Activated CD4-positive, alpha-beta memory T cell treated with anti-CD3 and anti-CD28 coated beads, Interleukin-2, amount 10 ng/mL, durations not matched to agents 7 days and 5 days (primary cell): ENCODE measurements around the gene CD37. TPM values are rescaled to one million over a fixed set of nuclear protein-coding genes. Genes with fewer than 3 reads are reported as not detected.

Experiments used
- CTCF ChIA-PET: fragments of 350-600 bp; sonication (Branson Sonifier 250); formaldehyde crosslinking; loops from one replicate; lab custom pipeline; 2021; ENCODE audit warnings: antibody characterized with exemption, inconsistent platforms; lab: Charles Lee
- POLR2A ChIA-PET: fragments of 350-600 bp; sonication (Branson Sonifier 250); formaldehyde crosslinking; loops from one replicate; lab custom pipeline; 2021; ENCODE audit warnings: antibody characterized with exemption; lab: Charles Lee
- DNase-seq: peaks from one replicate; pipeline ENCODE4 v3.0.0-alpha.2; 2020
- H3K27ac Mint-ChIP-seq: one replicate; pipeline ENCODE4 v1.8.0; 2021; ENCODE audit warnings: mild to moderate bottlenecking, mixed read lengths
- H3K27me3 Mint-ChIP-seq: one replicate; pipeline ENCODE4 v1.8.0; 2021; ENCODE audit warnings: mixed read lengths
- H3K36me3 Mint-ChIP-seq: one replicate; pipeline ENCODE4 v1.8.0; 2021; ENCODE audit warnings: low read depth, mixed read lengths
- H3K4me1 Mint-ChIP-seq: one replicate; pipeline ENCODE4 v1.8.0; 2021; ENCODE audit warnings: mixed read lengths
- H3K4me3 Mint-ChIP-seq: one replicate; pipeline ENCODE4 v1.8.0; 2021; ENCODE audit warnings: mild to moderate bottlenecking, mixed read lengths
- H3K9me3 Mint-ChIP-seq: one replicate; pipeline ENCODE4 v1.8.0; 2021; ENCODE audit warnings: mixed read lengths
- total RNA-seq, 2 experiments: library from RNA; stranded (reverse); gene quantifications; one replicate each; pipeline ENCODE4 v1.2.3, GENCODE V29; 2021

CD37 gene
- total RNA-seq, 2 experiments from 2014 or later, result 278 to 299 TPM

DNA sequence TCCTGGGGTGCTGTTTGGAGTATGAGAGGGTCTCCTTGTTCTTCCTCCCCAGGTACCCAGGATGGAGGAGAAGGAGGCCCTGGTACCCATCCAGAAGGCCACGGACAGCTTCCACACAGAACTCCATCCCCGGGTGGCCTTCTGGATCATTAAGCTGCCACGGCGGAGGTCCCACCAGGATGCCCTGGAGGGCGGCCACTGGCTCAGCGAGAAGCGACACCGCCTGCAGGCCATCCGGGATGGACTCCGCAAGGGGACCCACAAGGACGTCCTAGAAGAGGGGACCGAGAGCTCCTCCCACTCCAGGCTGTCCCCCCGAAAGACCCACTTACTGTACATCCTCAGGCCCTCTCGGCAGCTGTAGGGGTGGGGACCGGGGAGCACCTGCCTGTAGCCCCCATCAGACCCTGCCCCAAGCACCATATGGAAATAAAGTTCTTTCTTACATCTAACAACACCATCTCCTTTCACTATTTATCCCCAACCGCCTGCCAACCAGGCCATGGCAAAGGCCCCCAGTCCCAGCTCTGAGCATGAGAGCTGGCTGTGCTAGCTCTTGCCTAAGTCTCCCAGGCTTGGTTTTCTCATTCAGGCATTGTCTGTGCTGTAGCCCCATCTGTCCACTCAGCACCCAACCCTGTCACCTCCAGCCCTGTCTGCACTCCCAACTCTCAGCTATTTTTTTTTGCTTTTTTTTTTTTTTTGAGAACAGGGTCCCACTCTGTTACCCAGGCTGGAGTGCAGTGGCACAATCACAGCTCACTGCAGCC is 39.6 kb downstream of the CD37 start:
- no peak for DNase-seq
- ChIA-PET POLR2A (interaction anchor here (0.7 to 0.9 kb wide), 2 partner anchors 13 to 61 kb away, joined by 3 to 4 read pairs; partner anchors contain the start of gene KASH5), CTCF (no interaction called here)
- Mint-ChIP-seq H3K4me1 (no peaks in the 10 kb centered on the region), H3K9me3 (peaks cover 5% of the 10 kb centered on the region), H3K36me3 (no peaks in the 10 kb centered on the region), H3K27ac (no peak overlapping the region), H3K4me3 (no peak overlapping the region), H3K27me3 (peaks cover 6% of the 10 kb centered on the region)

DNA sequence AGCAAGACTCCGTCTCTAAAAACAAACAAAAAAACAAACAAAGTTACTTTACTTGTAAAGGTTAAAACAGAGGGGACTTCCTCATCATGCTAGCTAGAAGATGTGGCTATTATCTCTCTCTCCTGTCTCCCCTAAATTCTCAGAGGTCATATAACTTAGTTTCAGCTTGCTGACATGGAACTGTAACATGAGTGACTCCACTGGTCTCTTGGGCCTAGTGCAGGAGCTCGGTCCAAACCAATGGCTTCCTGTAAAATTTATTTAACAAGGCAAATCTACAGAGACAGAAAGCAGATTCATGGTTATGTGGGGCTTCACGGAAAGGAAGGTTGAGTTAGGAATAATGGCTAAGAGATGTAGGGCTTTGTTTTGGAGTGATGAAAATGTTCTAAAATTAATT is 43.3 kb downstream of the CD37 start:
- CTCF ChIA-PET, result interaction anchor here (1.0 to 1.9 kb wide), 2 partner anchors 13 to 23 kb away, joined by 3 to 6 read pairs; no protein-coding TSS in a partner anchor
- POLR2A ChIA-PET, result no interaction called here
- no peak overlapping the region for H3K4me3 Mint-ChIP-seq
- no peak for DNase-seq
- no peaks in the 10 kb centered on the region for H3K36me3 Mint-ChIP-seq
- peaks cover 7% of the 10 kb centered on the region for H3K9me3 Mint-ChIP-seq
- H3K27me3 Mint-ChIP-seq, result peaks cover 6% of the 10 kb centered on the region
- H3K27ac Mint-ChIP-seq, result no peak overlapping the region
- H3K4me1 Mint-ChIP-seq, result no peaks in the 10 kb centered on the region

DNA sequence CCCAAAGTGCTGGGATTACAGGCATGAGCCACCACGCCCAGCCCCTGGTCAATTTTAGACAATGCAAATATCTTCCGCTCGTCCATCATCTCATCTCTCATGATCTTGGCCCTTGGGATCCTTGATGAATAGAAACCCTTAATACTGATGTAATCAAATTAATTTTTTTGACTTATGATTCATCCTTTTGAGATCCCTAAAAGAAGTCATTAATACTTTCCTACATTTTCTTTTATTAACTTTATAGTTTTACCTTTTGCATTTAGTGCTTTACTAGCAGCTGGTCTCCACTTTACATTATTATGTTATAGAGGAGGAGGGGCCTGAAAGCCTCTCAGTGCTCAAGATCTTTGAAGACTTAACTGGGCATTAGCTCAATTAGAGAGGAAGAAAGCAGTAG is 45.2 kb downstream of the CD37 start:
- ChIA-PET POLR2A (no interaction called here), CTCF (interaction anchor here (1.1 to 1.5 kb wide), 3 partner anchors 11 to 283 kb away, joined by 3 to 4 read pairs (median 4); no protein-coding TSS in a partner anchor)
- Mint-ChIP-seq H3K4me3 (no peak overlapping the region), H3K4me1 (no peaks in the 10 kb centered on the region), H3K36me3 (no peaks in the 10 kb centered on the region), H3K27me3 (peaks cover 10% of the 10 kb centered on the region), H3K9me3 (peaks cover 10% of the 10 kb centered on the region), H3K27ac (no peak overlapping the region)
- no peak for DNase-seq

- Mint-ChIP-seq H3K27me3 (peaks cover 12% of the 10 kb centered on the region), H3K4me3 (no peak overlapping the region), H3K9me3 (peaks cover 10% of the 10 kb centered on the region), H3K36me3 (no peaks in the 10 kb centered on the region), H3K27ac (no peak overlapping the region), H3K4me1 (peaks cover 3% of the 10 kb centered on the region)
- DNase-seq, result no peak
- POLR2A ChIA-PET, result no interaction called here
- CTCF ChIA-PET, result interaction anchor here (0.6 kb wide), 1 partner anchor 55 kb away, joined by 3 read pairs; no protein-coding TSS in a partner anchor
These were observed 47.4 kb downstream of the CD37 start for GRCh38 chr19:49382639-49383038.

GRCh38 chr19:49383599-49383998 is 48.4 kb downstream of the CD37 start:
- Mint-ChIP-seq H3K36me3 (no peaks in the 10 kb centered on the region), H3K27me3 (peaks cover 10% of the 10 kb centered on the region), H3K4me1 (peaks cover 10% of the 10 kb centered on the region), H3K4me3 (no peak overlapping the region), H3K27ac (no peak overlapping the region), H3K9me3 (peaks cover 10% of the 10 kb centered on the region)
- ChIA-PET POLR2A (no interaction called here), CTCF (no interaction called here)
- DNase-seq, result no peak

GRCh38 chr19:49387936-49388372 is 52.7 kb downstream of the CD37 start, which contains the start of gene KASH5:
Gene KASH5, plus strand, starts transcription at chr19:49388249. Its CDS starts 2,635 bp downstream, at chr19:49390884.
- POLR2A ChIA-PET, result interaction anchor here (1.2 to 1.4 kb wide), 2 partner anchors 13 to 64 kb away, joined by 4 read pairs; partner anchors contain the start of gene PIH1D1
- CTCF ChIA-PET, result interaction anchor here (0.6 to 1.4 kb wide), 2 partner anchors 54 to 192 kb away, joined by 3 to 4 read pairs; no protein-coding TSS in a partner anchor
- no peaks in the 10 kb centered on the region for H3K36me3 Mint-ChIP-seq
- H3K4me1 Mint-ChIP-seq, result peaks cover 33% of the 10 kb centered on the region
- H3K27me3 Mint-ChIP-seq, result peaks cover 14% of the 10 kb centered on the region
- peak within 1 kb of the TSS; percentile 65 for H3K27ac Mint-ChIP-seq
- peaks cover 3% of the 10 kb centered on the region for H3K9me3 Mint-ChIP-seq
- peak within 1 kb of the TSS; percentile 62 for H3K4me3 Mint-ChIP-seq
- peak; percentile 92 for DNase-seq

GRCh38 chr19:49389406-49389805 is 54.2 kb downstream of the CD37 start:
- H3K4me3 Mint-ChIP-seq, result no peak overlapping the region
- H3K27ac Mint-ChIP-seq, result no peak overlapping the region
- peaks cover 10% of the 10 kb centered on the region for H3K27me3 Mint-ChIP-seq
- CTCF ChIA-PET, result no interaction called here
- H3K9me3 Mint-ChIP-seq, result no peaks in the 10 kb centered on the region
- no peak for DNase-seq
- peaks cover 33% of the 10 kb centered on the region for H3K4me1 Mint-ChIP-seq
- POLR2A ChIA-PET, result interaction anchor here (0.7 to 1.8 kb wide), 3 partner anchors 70 to 99 kb away, joined by 3 to 11 read pairs (median 3); no protein-coding TSS in a partner anchor
- no peaks in the 10 kb centered on the region for H3K36me3 Mint-ChIP-seq

Other genes with a start within 250 kb of the CD37 start
- gene SNRNP70, start 250.0 kb upstream of the CD37 start, total RNA-seq, result 100 to 1,000 TPM; 179 to 188 TPM
- 1 to 10 TPM; 4.3 to 4.7 TPM for gene LIN7B, start 221.0 kb upstream of the CD37 start, total RNA-seq
- 1 to 10 TPM; 1.0 TPM for gene C19orf73, start 216.3 kb upstream of the CD37 start, total RNA-seq
- 1 to 10 TPM; 2.6 TPM for gene PPFIA3, start 215.9 kb upstream of the CD37 start, total RNA-seq
- not detected for gene HRC, start 180.0 kb upstream of the CD37 start, total RNA-seq
- under 1 TPM in 1 of 2 experiments, not detected in 1; 0.58 TPM for gene TRPM4, start 177.6 kb upstream of the CD37 start, total RNA-seq
- gene SLC6A16, start 10.2 kb upstream of the CD37 start, total RNA-seq, result 1 to 10 TPM; 3.0 to 3.5 TPM
- gene TEAD2, start 27.0 kb downstream of the CD37 start, total RNA-seq, result not detected
- gene DKKL1, start 28.5 kb downstream of the CD37 start, total RNA-seq, result not detected
- gene KASH5, start 52.8 kb downstream of the CD37 start, total RNA-seq, result under 1 TPM; 0.73 to 0.81 TPM
- gene PTH2, start 88.0 kb downstream of the CD37 start, total RNA-seq, result not detected
- gene GFY, start 90.0 kb downstream of the CD37 start, total RNA-seq, result not detected
- under 1 TPM; 0.30 to 0.43 TPM for gene SLC17A7, start 106.1 kb downstream of the CD37 start, total RNA-seq
- gene PIH1D1, start 116.4 kb downstream of the CD37 start, total RNA-seq, result 100 to 1,000 TPM; 168 to 170 TPM
- 10 to 100 TPM; 34.1 to 36.6 TPM for gene ALDH16A1, start 117.8 kb downstream of the CD37 start, total RNA-seq
- gene FLT3LG, start 138.8 kb downstream of the CD37 start, total RNA-seq, result 100 to 1,000 TPM; 187 to 197 TPM
- gene RPL13A, start 152.2 kb downstream of the CD37 start, total RNA-seq, result 1,000 to 10,000 TPM; 2,417 to 2,463 TPM
- gene RPS11, start 161.0 kb downstream of the CD37 start, total RNA-seq, result 1,000 to 10,000 TPM; 2,194 to 2,385 TPM
- gene FCGRT, start 177.3 kb downstream of the CD37 start, total RNA-seq, result 10 to 100 TPM; 10.2 to 11.1 TPM
- 1 to 10 TPM; 1.8 to 2.0 TPM for gene RCN3, start 192.6 kb downstream of the CD37 start, total RNA-seq
- gene NOSIP, start 245.2 kb downstream of the CD37 start, total RNA-seq, result 100 to 1,000 TPM; 162 to 163 TPM
- gene PRRG2, start 245.9 kb downstream of the CD37 start, total RNA-seq, result 1 to 10 TPM; 1.0 to 1.1 TPM